SU-DHL-6 (cell line): ENCODE data around the gene TMEM139.

Source experiments
- H2AFZ ChIP-seq: fragments of 200-600 bp; sonication (generic); 2 replicates; pipeline ENCODE4 v1.6.1; 2014; ENCODE audit warnings: low read depth, mild to moderate bottlenecking, moderate library complexity, mixed read lengths, antibody characterized with exemption, low read length; ENCODE audit not compliant: severe bottlenecking
- H3F3A ChIP-seq: fragments of 200-600 bp; shearing (Covaris generic); 2 replicates; pipeline ENCODE4 v1.6.0; 2016; ENCODE audit warnings: antibody characterized with exemption, mild to moderate bottlenecking; ENCODE audit not compliant: insufficient read depth
- H3K27ac ChIP-seq: fragments of 200-600 bp; sonication (generic); 2 replicates; pipeline ENCODE4 v1.5.1; 2016; ENCODE audit warnings: low read depth, mild to moderate bottlenecking, low read length, moderate library complexity, mixed read lengths
- H3K27me3 ChIP-seq: fragments of 200-600 bp; sonication (generic), shearing (Covaris generic); 2 replicates; pipeline ENCODE4 v1.6.0; 2014; ENCODE audit warnings: mild to moderate bottlenecking, low read length
- H3K36me3 ChIP-seq: fragments of 200-600 bp; sonication (generic); 2 replicates; pipeline ENCODE4 v1.6.1; 2014; ENCODE audit warnings: mild to moderate bottlenecking, low read length, mixed read lengths
- H3K4me2 ChIP-seq: fragments of 300-600, 200-600 bp; shearing (Covaris generic), sonication (generic); 2 replicates; pipeline ENCODE4 v1.6.0; 2014; ENCODE audit warnings: low read length, low read depth, mild to moderate bottlenecking; ENCODE audit not compliant: poor library complexity, severe bottlenecking
- H3K4me3 ChIP-seq: fragments of 200-600 bp; sonication (generic); 2 replicates; pipeline ENCODE4 v1.5.1; 2014; ENCODE audit warnings: antibody characterized with exemption, low read length, mild to moderate bottlenecking, mixed read lengths; ENCODE audit not compliant: insufficient read depth, poor library complexity, severe bottlenecking
- H3K79me2 ChIP-seq: fragments of 200-600 bp; sonication (generic); 2 replicates; pipeline ENCODE4 v1.6.1; 2014; ENCODE audit warnings: mild to moderate bottlenecking, low read length, moderate library complexity; ENCODE audit not compliant: insufficient read depth
- H3K9ac ChIP-seq: fragments of 200-600 bp; sonication (generic); 2 replicates; pipeline ENCODE4 v1.7.0; 2014; ENCODE audit warnings: mild to moderate bottlenecking, low read length
- H3K9me2 ChIP-seq: fragments of 200-600 bp; sonication (generic); replicated peaks from 2 replicates; pipeline ENCODE4 v1.6.1; 2014; ENCODE audit warnings: low read length; ENCODE audit not compliant: insufficient read depth
- H3K9me3 ChIP-seq: fragments of 200-600 bp; sonication (generic); 2 replicates; pipeline ENCODE4 v1.6.1; 2014; ENCODE audit warnings: low read length, mixed read lengths; ENCODE audit not compliant: insufficient read depth
- H4K20me1 ChIP-seq: fragments of 200-600 bp; sonication (generic); 2 replicates; pipeline ENCODE4 v1.6.1; 2014; ENCODE audit warnings: low read depth, mild to moderate bottlenecking, antibody characterized with exemption, low read length, moderate library complexity, mixed read lengths
- EZH2phosphoT487 ChIP-seq: fragments of 200-600 bp; sonication (generic), shearing (Covaris generic); conservative IDR thresholded peaks from 2 replicates; pipeline ENCODE4 v1.6.1; 2018; ENCODE audit warnings: mild to moderate bottlenecking, antibody characterized with exemption, low read length, moderate library complexity, mixed read lengths
- TF ChIP-seq, protein P1 (sequence below): fragments of 200-600 bp; sonication (generic); IDR thresholded peaks from one replicate; pipeline ENCODE4 v1.5.1; 2017; ENCODE audit warnings: antibody characterized with exemption, mild to moderate bottlenecking, low read length, moderate library complexity; ENCODE audit not compliant: insufficient read depth, poor library complexity, severe bottlenecking

TMEM139 gene

GRCh38 chr7:143256932-143257331 is 27.8 kb upstream of the TMEM139 start:
- no peaks in the 10 kb centered on the region for H4K20me1 ChIP-seq
- H3K9me3 ChIP-seq: no peaks in the 10 kb centered on the region
- no peak overlapping the region for H3K4me3 ChIP-seq
- TF ChIP-seq, protein P1, sequence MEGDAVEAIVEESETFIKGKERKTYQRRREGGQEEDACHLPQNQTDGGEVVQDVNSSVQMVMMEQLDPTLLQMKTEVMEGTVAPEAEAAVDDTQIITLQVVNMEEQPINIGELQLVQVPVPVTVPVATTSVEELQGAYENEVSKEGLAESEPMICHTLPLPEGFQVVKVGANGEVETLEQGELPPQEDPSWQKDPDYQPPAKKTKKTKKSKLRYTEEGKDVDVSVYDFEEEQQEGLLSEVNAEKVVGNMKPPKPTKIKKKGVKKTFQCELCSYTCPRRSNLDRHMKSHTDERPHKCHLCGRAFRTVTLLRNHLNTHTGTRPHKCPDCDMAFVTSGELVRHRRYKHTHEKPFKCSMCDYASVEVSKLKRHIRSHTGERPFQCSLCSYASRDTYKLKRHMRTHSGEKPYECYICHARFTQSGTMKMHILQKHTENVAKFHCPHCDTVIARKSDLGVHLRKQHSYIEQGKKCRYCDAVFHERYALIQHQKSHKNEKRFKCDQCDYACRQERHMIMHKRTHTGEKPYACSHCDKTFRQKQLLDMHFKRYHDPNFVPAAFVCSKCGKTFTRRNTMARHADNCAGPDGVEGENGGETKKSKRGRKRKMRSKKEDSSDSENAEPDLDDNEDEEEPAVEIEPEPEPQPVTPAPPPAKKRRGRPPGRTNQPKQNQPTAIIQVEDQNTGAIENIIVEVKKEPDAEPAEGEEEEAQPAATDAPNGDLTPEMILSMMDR: no peak
- no peak for TF ChIP-seq EZH2phosphoT487
- H3K79me2 ChIP-seq: no peaks in the 10 kb centered on the region
- no peaks in the 10 kb centered on the region for H3K9me2 ChIP-seq
- no peak overlapping the region for H3K27ac ChIP-seq
- no peaks in the 10 kb centered on the region for H3K27me3 ChIP-seq
- no peak overlapping the region for H3K9ac ChIP-seq
- H2AFZ ChIP-seq: no peak overlapping the region
- H3K4me2 ChIP-seq: no peak overlapping the region
- no peaks in the 10 kb centered on the region for H3K36me3 ChIP-seq
- H3F3A ChIP-seq: no peaks in the 10 kb centered on the region

GRCh38 chr7:143257501-143257900 is 27.3 kb upstream of the TMEM139 start:
- Histone ChIP-seq H3K79me2 (no peaks in the 10 kb centered on the region), H3K27ac (no peak overlapping the region), H3F3A (no peaks in the 10 kb centered on the region), H3K9me3 (no peaks in the 10 kb centered on the region), H3K4me3 (no peak overlapping the region), H3K36me3 (no peaks in the 10 kb centered on the region), H3K4me2 (no peak overlapping the region), H3K9me2 (no peaks in the 10 kb centered on the region), H4K20me1 (no peaks in the 10 kb centered on the region), H3K27me3 (no peaks in the 10 kb centered on the region), H2AFZ (no peak overlapping the region), H3K9ac (no peak overlapping the region)
- TF ChIP-seq, protein P1: no peak
- TF ChIP-seq EZH2phosphoT487: no peak

DNA sequence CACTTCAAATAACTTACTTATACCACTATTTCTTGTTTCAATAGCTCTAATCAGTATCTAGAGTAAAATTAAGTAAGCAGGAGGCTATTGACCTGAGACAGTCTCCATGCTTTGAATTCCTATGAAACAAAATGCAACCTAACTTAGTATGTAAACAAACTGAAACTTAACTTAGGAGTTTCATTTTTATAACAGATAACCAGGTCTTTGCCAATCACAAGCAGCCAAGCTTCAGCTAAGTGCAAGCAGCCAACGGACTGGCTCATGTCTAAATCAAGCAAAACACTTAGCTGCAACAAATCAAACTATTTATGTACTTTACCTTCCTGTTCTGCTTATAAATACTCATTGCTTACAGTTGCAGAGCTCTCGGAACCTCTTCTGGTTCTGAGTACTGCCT is 25.9 kb upstream of the TMEM139 start:
- H3K9me3 ChIP-seq: no peaks in the 10 kb centered on the region
- no peaks in the 10 kb centered on the region for H3K9me2 ChIP-seq
- H3K36me3 ChIP-seq: no peaks in the 10 kb centered on the region
- no peak overlapping the region for H3K9ac ChIP-seq
- H2AFZ ChIP-seq: no peak overlapping the region
- no peak overlapping the region for H3K4me3 ChIP-seq
- no peaks in the 10 kb centered on the region for H4K20me1 ChIP-seq
- no peak overlapping the region for H3K4me2 ChIP-seq
- H3K27me3 ChIP-seq: no peaks in the 10 kb centered on the region
- TF ChIP-seq, protein P1: no peak
- TF ChIP-seq EZH2phosphoT487: no peak
- no peaks in the 10 kb centered on the region for H3K79me2 ChIP-seq
- H3K27ac ChIP-seq: no peak overlapping the region
- no peaks in the 10 kb centered on the region for H3F3A ChIP-seq
